GM12878 (cell line): ENCODE data around the gene VGLL4. TPM values are rescaled to one million over a fixed set of nuclear protein-coding genes. Genes with fewer than 3 reads are reported as not detected.

Source experiments
- ATAC-seq: fragments of 200-7000 bp; cut with Tn5 transposase; 3 replicates; pipeline ENCODE4 v1.9.1; 2020; ENCODE audit warnings: mild to moderate bottlenecking, moderate library complexity
- BruUV-seq: library from RNA; stranded (reverse); fragments of 400-500 nt; replicated peaks from 2 replicates; lab custom pipeline; 2021; lab: Mats Ljungman, UMichigan
- CTCF ChIA-PET: fragments of 300-600 bp; sonication (Branson Sonifier 250); formaldehyde crosslinking; extraction: SDS; loops from one replicate; lab custom pipeline; 2021; ENCODE audit warnings: inconsistent platforms; lab: Yijun Ruan, JAX
- POLR2A ChIA-PET: fragments of 350-600 bp; formaldehyde crosslinking; extraction: SDS; loops from one replicate; lab custom pipeline; 2021; ENCODE audit warnings: inconsistent platforms; lab: Charles Lee
- RAD21 ChIA-PET: fragments of 300-600 bp; sonication (Branson Sonifier 250); formaldehyde crosslinking; loops from one replicate; lab custom pipeline; 2023; ENCODE audit warnings: antibody characterized with exemption; ENCODE audit not compliant: unreplicated experiment; lab: Charles Lee
- SMC1A ChIA-PET: fragments of 300-600 bp; sonication (Branson Sonifier 250); formaldehyde crosslinking; loops from one replicate; lab custom pipeline; 2023; ENCODE audit not compliant: unreplicated experiment, uncharacterized antibody; lab: Charles Lee
- DNase-seq: peaks from one replicate; pipeline ENCODE4 v3.0.0-alpha.2; 2011; ENCODE audit warnings: low read depth, low spot score
- FAIRE-seq: peaks from 3 replicates; lab custom pipeline; 2011; peaks lifted over from hg19 to GRCh38; lab: Jason Lieb, UNC
- H2AFZ ChIP-seq: 2 replicates; pipeline ENCODE4 v1.6.0; 2011; ENCODE audit warnings: low read depth, low read length, control low read depth; ENCODE audit not compliant: control insufficient read depth
- H3K27ac ChIP-seq: 2 replicates; pipeline ENCODE4 v1.5.1; 2011; ENCODE audit warnings: control low read depth; ENCODE audit not compliant: control insufficient read depth, insufficient read depth
- H3K27me3 ChIP-seq, 2 experiments: replicated peaks in 1 of 2; 2 replicates each; pipeline versions ENCODE4 v1.6.0 to v1.6.1; 2011; ENCODE audit warnings: low read length in 1 of 2; ENCODE audit not compliant: control insufficient read depth in 2 of 2, insufficient read depth in 2 of 2
- H3K36me3 ChIP-seq, 2 experiments: 2 replicates each; pipeline ENCODE4 v1.5.1; 2011; ENCODE audit warnings: low read length in 1 of 2; ENCODE audit not compliant: control insufficient read depth in 2 of 2, insufficient read depth in 2 of 2
- H3K4me1 ChIP-seq: 2 replicates; pipeline ENCODE4 v1.6.1; 2011; ENCODE audit warnings: mild to moderate bottlenecking, low read length, moderate library complexity, mixed read lengths; ENCODE audit not compliant: control insufficient read depth, insufficient read depth
- H3K4me2 ChIP-seq: 2 replicates; pipeline ENCODE4 v1.6.0; 2011; ENCODE audit warnings: control low read depth; ENCODE audit not compliant: control insufficient read depth, insufficient read depth
- H3K4me3 ChIP-seq: fragments of 200-600 bp; sonication (generic); 2 replicates; pipeline ENCODE4 v1.5.1; 2016
- H3K79me2 ChIP-seq: 2 replicates; pipeline ENCODE4 v1.6.0; 2011; ENCODE audit warnings: low read length; ENCODE audit not compliant: control insufficient read depth, insufficient read depth
- H3K9ac ChIP-seq: 2 replicates; pipeline ENCODE4 v1.8.0; 2011; ENCODE audit warnings: low read length, control low read depth, mixed read lengths; ENCODE audit not compliant: control insufficient read depth, insufficient read depth
- H3K9me3 ChIP-seq: replicated peaks from 3 replicates; pipeline ENCODE4 v1.5.1; 2011; ENCODE audit warnings: mild to moderate bottlenecking, low read length; ENCODE audit not compliant: control insufficient read depth, insufficient read depth
- H4K20me1 ChIP-seq: 2 replicates; pipeline ENCODE4 v1.6.0; 2011; ENCODE audit not compliant: control insufficient read depth, insufficient read depth
- BACH1 ChIP-seq: fragments of 450-650 bp; IDR thresholded peaks from 2 replicates; pipeline ENCODE4 v1.6.1; 2017; ENCODE audit warnings: mild to moderate bottlenecking, borderline replicate concordance
- CBX3 ChIP-seq: fragments of 200-600 bp; sonication (generic); IDR thresholded peaks from 2 replicates; pipeline ENCODE4 v1.6.1; 2016; ENCODE audit warnings: low read depth, borderline replicate concordance
- CREB1 ChIP-seq: IDR thresholded peaks from 2 replicates; pipeline ENCODE4 v1.6.1; 2012; ENCODE audit warnings: low read depth, mild to moderate bottlenecking, inconsistent platforms
- ETV6 ChIP-seq, 2 experiments: fragments of 450-650 bp in 1 of 2; IDR thresholded peaks in 1 of 2; conservative IDR thresholded peaks in 1 of 2; 2 replicates each; pipeline ENCODE4 v1.6.1; 2014; ENCODE audit warnings: antibody characterized with exemption in 1 of 2, borderline replicate concordance in 1 of 2, low read depth in 1 of 2, mild to moderate bottlenecking in 1 of 2, moderate library complexity in 1 of 2
- HSF1 ChIP-seq: fragments of 150-350 bp; IDR thresholded peaks from 2 replicates; pipeline ENCODE4 v1.6.1; 2014; ENCODE audit warnings: mild to moderate bottlenecking, low read depth, low read length
- LARP7 ChIP-seq: fragments of 450-650 bp; IDR thresholded peaks from 2 replicates; pipeline ENCODE4 v1.6.1; 2017; ENCODE audit warnings: mild to moderate bottlenecking
- RBBP5 ChIP-seq: fragments of 200-600 bp; sonication (generic); conservative IDR thresholded peaks from 2 replicates; pipeline ENCODE4 v1.6.1; 2016
- RFX5 ChIP-seq: IDR thresholded peaks from 2 replicates; pipeline ENCODE4 v1.6.1; 2011; ENCODE audit warnings: low read depth, low read length, improper control_type of control experiment
- SMAD1 ChIP-seq: fragments of 450-650 bp; IDR thresholded peaks from 2 replicates; pipeline ENCODE4 v1.6.1; 2018; ENCODE audit warnings: mild to moderate bottlenecking, low read depth; ENCODE audit not compliant: partially characterized antibody
- SREBF2 ChIP-seq: IDR thresholded peaks from 2 replicates; pipeline ENCODE4 v1.6.1; 2012; ENCODE audit warnings: mild to moderate bottlenecking, low read length
- TBL1XR1 ChIP-seq: IDR thresholded peaks from 2 replicates; pipeline ENCODE4 v1.6.1; 2012; ENCODE audit warnings: low read depth, low read length, improper control_type of control experiment
- ZNF217 ChIP-seq: fragments of 450-650 bp; IDR thresholded peaks from 2 replicates; pipeline ENCODE4 v1.6.1; 2017; ENCODE audit warnings: antibody characterized with exemption, mild to moderate bottlenecking
- WGBS: methylation state at CpG from one replicate; pipeline ENCODE4 v1.1.6; 2016; ENCODE audit warnings: low lambda C conversion rate; ENCODE audit not compliant: insufficient replicate concordance, insufficient coverage; ENCODE audit errors: missing lambda C conversion rate; 5-methylcytosine and 5-hydroxymethylcytosine counted together
- in situ Hi-C: fragments of 300-500 bp; cut with MboI; formaldehyde crosslinking; loops from 9 replicates; pipeline ENCODE4 v1.14.3; 2018; ENCODE audit warnings: mixed read lengths
- intact Hi-C: fragments of 100-400 bp; cut with micrococcal nuclease; formaldehyde crosslinking; loops from one replicate; pipeline ENCODE4 v1.14.2; 2022; ENCODE audit not compliant: unreplicated experiment
- polyA plus RNA-seq, 11 experiments: library from polyadenylated mRNA; depleted of rRNA in 4 of 11; unstranded in 6 of 11; stranded (reverse) in 5 of 11; fragments of >200 nt; fragmentation: Nextera tagmentation in 4 of 11; fragmentation: Illumina TruSeq in 1 of 11; extraction: Ambion mirVana in 4 of 11; extraction: Trizol in 1 of 11; gene quantifications; 1 replicate in 1 of 11; 2 replicates in 10 of 11; pipeline versions ENCODE4 v1.2.1 to v1.2.3, GENCODE V29; 2011 to 2016; ENCODE audit warnings: inconsistent platforms in 2 of 11, missing spikeins in 2 of 11, low read depth in 1 of 11
- total RNA-seq, 4 experiments: library from RNA; depleted of rRNA in 3 of 4; stranded (reverse); fragments of >200 nt in 3 of 4; fragmentation: Illumina TruSeq in 1 of 4; extraction: Trizol in 1 of 4; gene quantifications; 2 replicates each; pipeline versions ENCODE4 v1.2.1 to v1.2.3, GENCODE V29; 2013 to 2021

Gene VGLL4
- total and polyA plus RNA-seq, 10 of the 15 experiments (the other 5 are each of a cell fraction or from before 2014, with no cell fraction given) = 0.44 to 38.1 (median 16.1) TPM

- WGBS = 58% methylated on average over 9 of the region's 9 CpGs
- no peaks in the 10 kb centered on the region for H3K4me1 ChIP-seq
- BruUV-seq = no TSS peak
- in situ Hi-C loops = no loop called here
- no peak for TF ChIP-seq SREBF2
- TF ChIP-seq BACH1 = no peak
- TF ChIP-seq RFX5 = no peak
- no peak for TF ChIP-seq RBBP5
- TF ChIP-seq LARP7 = no peak
- TF ChIP-seq CREB1 = no peak
- TF ChIP-seq, all 136 proteins: peak for 0
- POLR2A ChIA-PET = no interaction called here
- Histone ChIP-seq H3K79me2 (peaks cover 33% of the 10 kb centered on the region), H3K27ac (no peak overlapping the region), H3K4me2 (no peak overlapping the region), H3K9ac (no peak overlapping the region), H4K20me1 (no peaks in the 10 kb centered on the region), H3K36me3 (peaks cover 5 to 10% of the 10 kb centered on the region in 2 experiments), H3K4me3 (no peak overlapping the region), H2AFZ (no peak overlapping the region), H3K27me3 (no peaks in the 10 kb centered on the region), H3K9me3 (no peaks in the 10 kb centered on the region)
- RAD21 ChIA-PET = no interaction called here
- intact Hi-C loops = no loop called here
- no peak for FAIRE-seq
- no peak for ATAC-seq
- no peak for DNase-seq
- SMC1A ChIA-PET = no interaction called here
- CTCF ChIA-PET = interaction anchor here (1.6 kb wide), 1 partner anchor 75 kb away, joined by 4 read pairs; no protein-coding TSS in a partner anchor
These were observed 67.3 kb downstream of the VGLL4 start for GRCh38 chr3:11576453-11576852.

DNA sequence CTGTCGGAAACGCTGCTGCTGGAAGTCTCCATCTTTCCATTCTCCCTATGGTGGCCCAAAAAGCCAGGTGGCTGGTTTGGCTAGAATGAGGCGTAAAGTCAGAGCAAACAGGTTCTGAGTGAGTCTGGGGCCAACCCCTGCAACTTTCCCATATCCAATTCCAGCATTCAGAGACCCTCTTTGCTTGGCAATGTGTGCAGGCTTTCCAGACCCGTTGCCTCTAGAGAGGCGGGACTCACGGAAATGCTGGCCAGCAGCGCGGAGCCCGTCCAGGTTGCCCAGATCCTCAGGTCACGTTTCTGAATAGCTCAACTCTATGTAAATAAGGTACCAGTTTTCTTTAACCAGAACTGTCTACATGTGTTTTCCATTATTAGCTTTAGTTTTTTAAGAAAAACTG is 68.0 kb downstream of the VGLL4 start:
- Histone ChIP-seq H3K27ac (no peak overlapping the region), H2AFZ (no peak overlapping the region), H3K4me3 (no peak overlapping the region), H3K4me2 (no peak overlapping the region), H4K20me1 (no peaks in the 10 kb centered on the region), H3K9me3 (no peaks in the 10 kb centered on the region), H3K36me3 (peaks cover 8 to 10% of the 10 kb centered on the region in 2 experiments), H3K9ac (no peak overlapping the region), H3K4me1 (no peaks in the 10 kb centered on the region), H3K79me2 (peaks cover 27% of the 10 kb centered on the region), H3K27me3 (no peaks in the 10 kb centered on the region)
- intact Hi-C loops (no loop called here), in situ Hi-C loops (no loop called here)
- 93% methylated on average over 10 of the region's 10 CpGs for WGBS
- RAD21 ChIA-PET = no interaction called here
- no peak for FAIRE-seq
- TF ChIP-seq SMAD1 = no peak
- TF ChIP-seq TBL1XR1 = no peak
- TF ChIP-seq HSF1 = no peak
- no peak for TF ChIP-seq ETV6 (conservative IDR thresholded peaks at IDR 0.05 in 1 of 2, IDR thresholded peaks at IDR 0.05 in 1 of 2; ENCODE audit: borderline replicate concordance in 1 of 2, low read depth in 1 of 2)
- no peak for TF ChIP-seq ZNF217
- TF ChIP-seq CBX3 = no peak
- POLR2A ChIA-PET = no interaction called here
- SMC1A ChIA-PET = no interaction called here
- BruUV-seq = no TSS peak
- CTCF ChIA-PET = no interaction called here
- no peak for DNase-seq
- no peak for ATAC-seq
